NCI-H2029 treated with DMSO at 0.1 percent for 48 hours (cell line): ENCODE measurements around the gene C11orf86.
"Not testable (repeated sequence)": the region's sequence is repeated elsewhere in the genome, so short reads cannot be mapped to it uniquely, and the experiment has no call there.

Experiments
- DNase-seq: peaks from one replicate; lab custom pipeline; 2025; lab: John Stamatoyannopoulos, UW

C11orf86 gene

GRCh38 chr11:66967670-66968425, 7.3 kb upstream of the C11orf86 start:
- no peak for DNase-seq

GRCh38 chr11:66969584-66970225, 5.4 kb upstream of the C11orf86 start:
- DNase-seq, result no peak

GRCh38 chr11:66970371-66970806, 4.7 kb upstream of the C11orf86 start:
- DNase-seq, result no peak

GRCh38 chr11:66970807-66971442, 4.2 kb upstream of the C11orf86 start:
- DNase-seq, result no peak

- no peak for DNase-seq
These were observed 3.6 kb upstream of the C11orf86 start for GRCh38 chr11:66971488-66971887.

GRCh38 chr11:66973956-66974580, 1.0 kb upstream of the C11orf86 start:
- DNase-seq, result no peak

- no peak for DNase-seq
These were observed 412 bp downstream of the C11orf86 start for GRCh38 chr11:66975405-66976027.

- DNase-seq, result no peak
These were observed 944 bp downstream of the C11orf86 start for GRCh38 chr11:66976028-66976467.

GRCh38 chr11:66976925-66977324, 1.8 kb downstream of the C11orf86 start:
- DNase-seq, result no peak

GRCh38 chr11:66978229-66978628, 3.1 kb downstream of the C11orf86 start:
- DNase-seq, result no peak

- no peak for DNase-seq
These were observed 3.6 kb downstream of the C11orf86 start for GRCh38 chr11:66978717-66979116.

GRCh38 chr11:66979336-66979980, 4.4 kb downstream of the C11orf86 start:
- DNase-seq, result no peak

GRCh38 chr11:66981976-66982578, 7.0 kb downstream of the C11orf86 start:
- DNase-seq, result peak; percentile 93

- no peak for DNase-seq
These were observed 8.3 kb downstream of the C11orf86 start for GRCh38 chr11:66983275-66983924.

- DNase-seq, result no peak
These were observed 10.5 kb downstream of the C11orf86 start for GRCh38 chr11:66985508-66986177.

GRCh38 chr11:66986178-66986545, 11.1 kb downstream of the C11orf86 start:
- no peak for DNase-seq

GRCh38 chr11:66987158-66987620, 12.1 kb downstream of the C11orf86 start:
- no peak for DNase-seq

- DNase-seq, result no peak
These were observed 13.0 kb downstream of the C11orf86 start for GRCh38 chr11:66987924-66988637.

- DNase-seq, result not testable (repeated sequence)
These were observed 13.6 kb downstream of the C11orf86 start for GRCh38 chr11:66988741-66989140.
